Measurements from ENCODE around the gene CRYL1. TPM values are rescaled to one million over a fixed set of nuclear protein-coding genes. Genes with fewer than 3 reads are reported as not detected.
"Not testable (repeated sequence)": the region's sequence is repeated elsewhere in the genome, so short reads cannot be mapped to it uniquely, and the experiment has no call there.

The CRYL1 gene
- total and polyA plus RNA-seq, 2 of the 13 experiments (the other 11 are each of a cell fraction or from before 2014, with no cell fraction given) = 57.2 to 115 TPM

DNA sequence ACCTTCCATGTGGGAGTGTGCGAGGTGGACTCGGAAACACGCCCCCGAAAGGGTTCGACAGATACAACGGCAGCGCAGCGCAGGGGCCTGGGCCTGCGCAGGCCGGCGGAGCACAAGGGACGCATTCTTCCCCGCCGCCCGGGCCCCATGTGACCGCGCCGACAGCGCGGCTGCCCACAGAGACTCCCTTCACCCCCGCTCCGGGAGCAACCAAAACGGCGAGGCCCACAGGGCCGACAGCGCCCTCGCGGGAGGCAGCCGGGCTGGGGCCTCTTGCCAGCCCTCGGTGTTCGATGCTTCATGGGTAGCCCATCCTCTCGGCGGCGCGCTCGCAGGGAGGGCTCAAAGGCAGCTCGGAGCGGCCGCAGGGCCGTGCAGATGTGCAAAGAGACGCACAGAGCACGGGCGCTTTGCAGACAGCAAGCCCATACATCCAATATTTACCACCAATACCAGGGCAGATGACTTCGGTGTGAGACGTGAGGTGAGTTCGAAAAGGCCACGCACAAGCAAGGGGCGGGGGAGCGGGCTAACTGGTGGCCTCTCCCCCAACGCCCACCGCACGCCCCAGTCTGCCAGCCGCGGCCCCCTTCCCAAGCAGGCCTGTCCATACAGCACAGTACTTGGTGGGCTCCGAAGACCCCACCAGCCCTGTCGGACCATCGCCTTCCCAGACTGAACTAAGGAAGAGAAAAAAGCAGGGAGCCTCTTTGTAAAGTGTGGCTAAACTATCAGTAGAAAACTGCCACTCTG is 89.9 kb downstream of the CRYL1 start:
- CTCF ChIA-PET (ENCODE audit: low intra/inter-chr PET ratio, low total read pairs) = no interaction called here
- POLR2A ChIA-PET = no interaction called here
- DNase-seq (ENCODE audit: low spot score) (no peak), FAIRE-seq (no peak), ATAC-seq (no peak)
- H3K4me3 ChIP-seq (replicated peaks in 1 of 3; ENCODE audit: insufficient read depth in 1 of 3, low read depth in 2 of 3, low read length in 3 of 3) = no peak overlapping the region
- no TSS peak for BruUV-seq (replicated peaks)
- no peaks in the 10 kb centered on the region for H3K27me3 ChIP-seq (ENCODE audit: control insufficient read depth in 1 of 2, insufficient read depth in 2 of 2, low read length in 2 of 2)
- no peaks in the 10 kb centered on the region for H4K20me1 ChIP-seq (ENCODE audit: insufficient read depth, low read length)
- in situ Hi-C loops (cut with HindIII; ENCODE audit: extremely low pct_ligation_motif_present, low pct_unique_long_range_greater_than_20kb) (no loop called here), intact Hi-C loops (cut with micrococcal nuclease; ENCODE audit: unreplicated experiment) (no loop called here)
- TF ChIP-seq ZNF746 (CRISPR knock-in tag; IDR thresholded peaks at IDR 0.05) = no peak
- TF ChIP-seq AGO2 (optimal IDR thresholded peaks at IDR 0.05; ENCODE audit: low read depth, low read length) = peak; percentile 33
- H3K79me2 ChIP-seq (ENCODE audit: insufficient read depth, low read length) = no peaks in the 10 kb centered on the region
- H3K9me3 ChIP-seq (ENCODE audit: low read length) = no peaks in the 10 kb centered on the region
- H3K4me1 ChIP-seq (ENCODE audit: insufficient read depth, low read length) = no peaks in the 10 kb centered on the region
- H3K27ac ChIP-seq (ENCODE audit: extremely low read length, insufficient read depth, low read length) = no peak overlapping the region
- no peak overlapping the region for H2AFZ ChIP-seq (ENCODE audit: low read length)
- H3K4me2 ChIP-seq (ENCODE audit: low read depth, low read length) = no peak overlapping the region
- peaks cover 7 to 15% of the 10 kb centered on the region in 2 experiments; a peak in 2 of 5 replicates for H3K36me3 ChIP-seq (replicated peaks in 1 of 2; ENCODE audit: control insufficient read depth in 1 of 2, insufficient read depth in 2 of 2, low read length in 2 of 2)
- H3K9ac ChIP-seq (ENCODE audit: insufficient read depth, low read depth, low read length) = no peak overlapping the region
- WGBS (ENCODE audit: low lambda C conversion rate) = 94% methylated on average over 6 of the region's 57 CpGs

DNA sequence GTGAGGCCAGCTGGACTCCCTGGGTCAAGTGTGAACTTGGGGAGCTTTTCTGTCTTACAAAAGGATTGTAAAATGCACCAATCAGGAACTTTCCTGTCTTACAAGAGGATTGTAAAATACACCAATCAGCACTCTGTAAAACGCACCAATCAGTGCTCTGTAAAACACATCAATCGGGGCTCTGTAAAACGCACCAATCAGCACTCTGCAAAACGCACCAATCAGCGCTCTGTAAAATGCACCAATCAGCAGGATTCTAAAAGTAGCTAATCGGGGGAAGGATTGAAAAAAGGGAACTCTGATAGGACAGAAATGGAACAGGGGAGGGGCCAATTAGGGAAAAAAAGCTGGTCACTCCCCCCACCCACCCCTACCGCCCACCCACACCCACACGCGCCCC is 91.4 kb downstream of the CRYL1 start:
- H3K9ac ChIP-seq (ENCODE audit: insufficient read depth, low read depth, low read length); H3K4me3 ChIP-seq (replicated peaks in 1 of 3; ENCODE audit: insufficient read depth in 1 of 3, low read depth in 2 of 3, low read length in 3 of 3); H3K9me3 ChIP-seq (ENCODE audit: low read length); FAIRE-seq; H2AFZ ChIP-seq (ENCODE audit: low read length); POLR2A ChIA-PET; in situ Hi-C loops (cut with HindIII; ENCODE audit: extremely low pct_ligation_motif_present, low pct_unique_long_range_greater_than_20kb); H3K27me3 ChIP-seq (ENCODE audit: control insufficient read depth in 1 of 2, insufficient read depth in 2 of 2, low read length in 2 of 2); ATAC-seq; intact Hi-C loops (cut with micrococcal nuclease; ENCODE audit: unreplicated experiment); H3K79me2 ChIP-seq (ENCODE audit: insufficient read depth, low read length); DNase-seq (ENCODE audit: low spot score); H3K4me1 ChIP-seq (ENCODE audit: insufficient read depth, low read length); H3K4me2 ChIP-seq (ENCODE audit: low read depth, low read length); CTCF ChIA-PET (ENCODE audit: low intra/inter-chr PET ratio, low total read pairs); BruUV-seq (replicated peaks); H3K27ac ChIP-seq (ENCODE audit: extremely low read length, insufficient read depth, low read length); H4K20me1 ChIP-seq (ENCODE audit: insufficient read depth, low read length): not testable (repeated sequence)
- H3K36me3 ChIP-seq (replicated peaks in 1 of 2; ENCODE audit: control insufficient read depth in 1 of 2, insufficient read depth in 2 of 2, low read length in 2 of 2) = peaks cover 7 to 23% of the 10 kb centered on the region in 2 experiments; a peak in 2 of 5 replicates
- TF ChIP-seq MAFK (conservative IDR thresholded peaks at IDR 0.05 in 1 of 2, IDR thresholded peaks at IDR 0.05 in 1 of 2; ENCODE audit: low read length in 2 of 2) (peak in 1 of 2 experiments; percentile 55; a peak in 3 of 4 replicates), MAFF (IDR thresholded peaks at IDR 0.05; ENCODE audit: low read depth, low read length) (peak; percentile 36)
- WGBS (ENCODE audit: low lambda C conversion rate) = 97% methylated on average over 9 of the region's 9 CpGs

All from HepG2 (cell line).